ENCODE measurements around the gene CAMTA1.

- TF ChIP-seq CTCF (IDR thresholded peaks at IDR 0.05; ENCODE audit: insufficient read depth, low read depth, low read length) (no peak), EZH2 (IDR thresholded peaks at IDR 0.05; ENCODE audit: insufficient read depth, low read length) (no peak)
Observed at GRCh38 chr1:7634546-7635240, 849.4 kb downstream of the CAMTA1 start.

All from astrocyte (in vitro differentiated cells and primary cell).